IPS-18a (cell line): ENCODE data around the gene F5.

Experiments
- H3K27ac ChIP-seq: one replicate; pipeline ENCODE4 v1.5.1; 2013; ENCODE audit warnings: low read length
- H3K27me3 ChIP-seq: one replicate; pipeline ENCODE4 v1.6.1; 2013; ENCODE audit warnings: mild to moderate bottlenecking, low read length; ENCODE audit not compliant: control insufficient read depth, insufficient read depth
- H3K36me3 ChIP-seq: one replicate; pipeline ENCODE4 v1.6.1; 2013; ENCODE audit warnings: low read depth, low read length; ENCODE audit not compliant: control insufficient read depth
- H3K4me1 ChIP-seq: one replicate; pipeline ENCODE4 v1.6.1; 2013; ENCODE audit warnings: low read depth, low read length; ENCODE audit not compliant: control insufficient read depth
- H3K4me3 ChIP-seq: one replicate; pipeline ENCODE4 v1.5.1; 2013; ENCODE audit warnings: low read length
- H3K9ac ChIP-seq: one replicate; pipeline ENCODE4 v1.6.1; 2013; ENCODE audit warnings: mild to moderate bottlenecking, low read length, moderate library complexity
- H3K9me3 ChIP-seq: one replicate; pipeline ENCODE4 v1.6.1; 2013; ENCODE audit warnings: low read depth, low read length; ENCODE audit not compliant: control insufficient read depth

F5 gene

GRCh38 chr1:169610858-169611257 lies 24.6 kb upstream of the F5 start:
- Histone ChIP-seq H3K27me3 (no peaks in the 10 kb centered on the region), H3K27ac (no peak overlapping the region), H3K9me3 (no peaks in the 10 kb centered on the region), H3K4me1 (no peaks in the 10 kb centered on the region), H3K9ac (no peak overlapping the region), H3K4me3 (no peak overlapping the region), H3K36me3 (no peaks in the 10 kb centered on the region)

DNA sequence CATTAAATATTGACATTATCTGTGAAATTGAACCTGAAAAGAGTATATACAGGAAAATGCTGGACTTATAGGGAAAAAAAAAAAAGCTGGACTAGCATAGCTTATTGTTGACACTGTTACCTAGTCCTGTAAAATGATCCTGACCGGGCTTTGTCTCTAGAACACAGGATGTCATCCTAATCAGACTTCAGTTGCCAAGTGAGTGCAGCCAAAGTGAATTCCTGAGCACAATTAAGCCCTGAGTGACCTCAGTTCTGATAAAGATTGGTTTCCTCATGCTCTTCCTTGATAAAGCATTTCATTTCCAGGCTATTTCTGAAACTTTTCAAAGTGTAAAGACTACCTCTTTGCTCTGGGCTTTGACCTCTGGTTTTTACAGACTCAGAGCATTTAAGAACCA lies 23.8 kb upstream of the F5 start:
- H3K9me3 ChIP-seq: no peaks in the 10 kb centered on the region
- no peaks in the 10 kb centered on the region for H3K4me1 ChIP-seq
- H3K4me3 ChIP-seq: no peak overlapping the region
- H3K9ac ChIP-seq: no peak overlapping the region
- H3K27me3 ChIP-seq: no peaks in the 10 kb centered on the region
- H3K27ac ChIP-seq: no peak overlapping the region
- H3K36me3 ChIP-seq: no peaks in the 10 kb centered on the region

DNA sequence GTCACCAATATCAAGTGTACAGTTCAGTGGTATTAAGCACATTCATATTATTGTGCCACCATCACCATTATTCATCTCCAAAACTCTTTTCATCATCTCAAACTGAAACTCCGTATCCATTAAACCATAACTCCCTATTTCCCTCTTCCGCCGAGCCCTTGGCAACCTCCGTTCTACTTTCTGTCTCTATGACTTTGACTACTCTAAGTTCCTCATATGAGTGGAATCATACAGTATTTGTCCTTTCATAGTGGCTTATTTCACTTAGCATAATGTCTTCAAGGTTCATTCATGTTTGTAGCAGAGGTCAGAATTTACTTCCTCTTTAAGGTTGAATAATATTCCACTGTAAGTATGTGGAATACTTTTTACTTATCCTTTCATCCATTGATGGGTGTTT lies 21.9 kb upstream of the F5 start:
- Histone ChIP-seq H3K4me3 (no peak overlapping the region), H3K9ac (no peak overlapping the region), H3K27ac (no peak overlapping the region), H3K4me1 (no peaks in the 10 kb centered on the region), H3K9me3 (no peaks in the 10 kb centered on the region), H3K36me3 (no peaks in the 10 kb centered on the region), H3K27me3 (no peaks in the 10 kb centered on the region)

GRCh38 chr1:169604781-169605560 lies 18.7 kb upstream of the F5 start:
- Histone ChIP-seq H3K27ac (no peak overlapping the region), H3K9ac (no peak overlapping the region), H3K4me1 (no peaks in the 10 kb centered on the region), H3K36me3 (no peaks in the 10 kb centered on the region), H3K9me3 (no peaks in the 10 kb centered on the region), H3K4me3 (no peak overlapping the region), H3K27me3 (no peaks in the 10 kb centered on the region)

DNA sequence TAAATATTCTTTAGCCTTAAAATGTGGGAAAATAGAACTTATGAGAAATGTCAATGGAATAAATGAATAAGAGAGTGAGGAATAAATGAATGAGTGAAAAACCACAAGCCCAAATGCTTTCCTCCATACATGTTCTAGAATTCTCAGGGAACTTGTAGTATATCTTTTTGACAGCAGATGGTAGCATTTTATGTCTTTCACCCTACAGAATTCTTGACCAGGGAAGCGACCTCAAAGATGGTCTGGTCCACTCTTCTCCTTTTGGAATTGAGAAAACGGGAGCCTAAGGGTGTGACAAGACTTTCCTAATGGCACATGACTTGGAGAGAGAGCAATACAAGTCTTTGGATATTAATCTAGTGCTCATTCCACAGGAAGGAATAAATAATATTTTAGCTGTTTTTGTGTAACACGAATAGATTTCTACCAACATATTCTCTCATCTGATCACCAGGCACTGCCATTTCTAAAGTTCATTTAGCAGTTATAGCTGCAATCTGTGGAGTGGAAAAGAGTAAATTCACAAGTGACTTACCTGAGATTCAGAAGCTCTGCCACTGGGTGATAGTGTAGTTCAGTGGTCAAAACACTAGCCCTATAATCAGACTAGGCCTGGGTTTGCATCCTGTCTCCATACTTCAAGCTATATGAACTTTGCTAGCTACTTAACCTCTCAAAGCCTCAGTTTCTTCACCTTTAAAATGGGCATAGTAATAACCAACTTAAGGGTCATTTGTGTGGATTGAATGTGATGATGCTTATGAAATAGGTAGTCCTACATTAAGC lies 15.0 kb upstream of the F5 start:
- no peaks in the 10 kb centered on the region for H3K36me3 ChIP-seq
- H3K4me3 ChIP-seq: no peak overlapping the region
- no peaks in the 10 kb centered on the region for H3K4me1 ChIP-seq
- H3K9ac ChIP-seq: no peak overlapping the region
- no peaks in the 10 kb centered on the region for H3K9me3 ChIP-seq
- no peak overlapping the region for H3K27ac ChIP-seq
- H3K27me3 ChIP-seq: no peaks in the 10 kb centered on the region

GRCh38 chr1:169595764-169596711 lies 9.8 kb upstream of the F5 start:
- Histone ChIP-seq H3K9ac (no peak overlapping the region), H3K27ac (no peak overlapping the region), H3K27me3 (no peaks in the 10 kb centered on the region), H3K4me3 (no peak overlapping the region), H3K9me3 (no peaks in the 10 kb centered on the region), H3K4me1 (no peaks in the 10 kb centered on the region), H3K36me3 (no peaks in the 10 kb centered on the region)

DNA sequence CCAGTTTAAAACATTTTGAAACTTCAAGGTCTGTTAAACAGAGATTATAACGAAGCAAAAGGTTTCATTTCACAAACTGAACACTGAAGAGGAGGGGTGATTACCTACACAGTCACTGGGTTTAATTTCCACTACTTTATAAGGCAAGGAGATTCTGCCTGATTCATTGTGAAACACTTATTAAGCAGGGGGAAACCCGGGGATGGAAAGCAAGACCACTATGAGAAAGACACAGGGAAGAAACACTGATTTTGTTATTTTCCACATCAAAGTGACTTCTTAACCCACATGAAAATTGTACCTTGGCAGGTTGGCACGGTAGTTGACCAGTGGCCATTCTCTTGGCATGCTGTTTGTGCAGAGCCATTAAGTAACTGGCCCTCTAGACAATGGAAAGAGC lies 8.1 kb upstream of the F5 start:
- Histone ChIP-seq H3K27ac (no peak overlapping the region), H3K9me3 (no peaks in the 10 kb centered on the region), H3K4me3 (no peak overlapping the region), H3K9ac (no peak overlapping the region), H3K27me3 (no peaks in the 10 kb centered on the region), H3K4me1 (no peaks in the 10 kb centered on the region), H3K36me3 (no peaks in the 10 kb centered on the region)

DNA sequence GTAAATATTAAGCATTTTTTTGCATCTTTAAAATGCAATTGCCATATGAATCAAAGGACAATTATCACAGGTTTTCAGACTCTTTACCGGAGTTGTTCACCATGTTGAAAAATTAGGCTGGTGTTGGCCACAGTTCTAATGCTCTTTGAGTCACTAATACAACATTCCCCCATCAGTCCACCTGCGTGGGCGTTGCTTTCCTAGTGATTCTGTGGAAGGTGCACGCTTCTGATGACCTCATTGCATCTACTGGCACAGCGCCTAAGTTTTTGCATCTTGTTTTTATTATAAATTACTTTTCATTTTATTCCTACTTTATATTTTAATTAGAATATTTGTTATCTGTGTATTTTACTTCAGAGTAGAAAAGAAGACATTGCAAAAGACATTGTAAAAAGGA lies 4.7 kb upstream of the F5 start:
- Histone ChIP-seq H3K27me3 (peaks cover 1% of the 10 kb centered on the region), H3K36me3 (no peaks in the 10 kb centered on the region), H3K4me1 (no peaks in the 10 kb centered on the region), H3K27ac (no peak overlapping the region), H3K4me3 (no peak overlapping the region), H3K9me3 (no peaks in the 10 kb centered on the region), H3K9ac (no peak overlapping the region)

GRCh38 chr1:169588785-169589485 lies 2.7 kb upstream of the F5 start:
- Histone ChIP-seq H3K9ac (no peak overlapping the region), H3K4me3 (no peak overlapping the region), H3K27me3 (peaks cover 4% of the 10 kb centered on the region), H3K4me1 (no peaks in the 10 kb centered on the region), H3K36me3 (no peaks in the 10 kb centered on the region), H3K27ac (no peak overlapping the region), H3K9me3 (no peaks in the 10 kb centered on the region)

DNA sequence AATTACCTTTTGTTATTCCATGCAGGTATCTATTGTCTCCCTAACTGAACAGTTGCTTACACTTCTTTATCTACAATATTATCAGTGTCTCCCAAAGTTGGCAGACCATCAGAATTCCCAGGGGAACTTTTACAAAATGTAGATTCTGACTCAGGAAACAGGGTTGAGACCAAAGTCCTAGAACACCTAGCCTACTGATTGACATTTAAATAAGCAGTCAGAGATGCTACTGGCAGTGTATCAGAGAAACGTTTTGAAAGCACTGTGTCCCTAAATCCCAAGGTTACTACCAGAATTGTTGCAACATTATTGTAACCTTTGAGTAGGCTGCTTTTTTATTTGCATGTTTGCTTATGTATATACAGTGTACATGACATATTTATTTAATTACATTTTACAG lies 1.8 kb upstream of the F5 start:
- Histone ChIP-seq H3K36me3 (no peaks in the 10 kb centered on the region), H3K9ac (no peak overlapping the region), H3K27me3 (peaks cover 4% of the 10 kb centered on the region), H3K4me1 (no peaks in the 10 kb centered on the region), H3K9me3 (no peaks in the 10 kb centered on the region), H3K27ac (no peak overlapping the region), H3K4me3 (no peak overlapping the region)

DNA sequence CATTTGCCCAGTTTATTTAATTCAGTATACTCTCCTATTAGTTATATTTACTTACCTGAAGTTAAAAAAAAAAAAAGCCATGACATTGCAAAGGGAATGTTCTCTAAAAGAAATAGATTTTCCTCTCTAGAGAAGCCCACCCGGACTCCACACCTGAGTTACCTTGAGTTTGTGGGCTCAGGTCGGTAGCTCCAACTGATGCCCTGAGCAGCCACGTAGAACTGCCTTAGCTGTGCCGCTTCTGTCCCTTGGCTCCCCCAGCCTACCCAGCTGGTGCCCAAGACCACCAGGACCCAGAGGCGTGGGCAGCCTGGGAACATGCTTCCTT lies 250 bp downstream of the F5 start:
- H3K4me3 ChIP-seq: no peak overlapping the region
- H3K4me1 ChIP-seq: no peaks in the 10 kb centered on the region
- H3K9ac ChIP-seq: no peak overlapping the region

More for the DNA sequence above, 250 bp downstream of the F5 start:
- Histone ChIP-seq H3K9me3 (no peaks in the 10 kb centered on the region), H3K27ac (no peak overlapping the region), H3K27me3 (peaks cover 4% of the 10 kb centered on the region), H3K36me3 (no peaks in the 10 kb centered on the region)
